ENCODE results near the gene PTPRN2. TPM values are rescaled to one million over a fixed set of nuclear protein-coding genes. Genes with fewer than 3 reads are reported as not detected.

PTPRN2 gene
- total and polyA plus RNA-seq, 3 experiments from 2014 or later, result 0.33 to 1.2 (median 0.42) TPM

DNA sequence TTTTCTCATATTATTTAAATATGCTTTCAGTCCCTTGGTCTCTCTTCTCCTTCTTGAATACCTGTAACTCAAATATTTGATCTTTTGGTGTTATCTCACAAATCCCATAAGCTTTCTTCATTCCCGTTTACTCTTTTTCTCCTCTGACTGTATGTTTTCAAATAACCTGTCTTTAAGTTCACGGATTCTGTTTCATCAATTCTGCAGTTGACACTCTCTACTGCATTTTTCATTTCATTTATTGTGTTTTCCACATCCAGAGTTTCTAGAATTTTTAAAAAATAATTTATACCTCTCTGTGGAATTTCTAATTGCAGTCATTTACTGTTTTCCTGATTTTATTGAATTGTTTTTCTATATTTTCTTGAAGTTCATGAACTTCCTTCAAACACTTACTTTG, 298.4 kb downstream of the PTPRN2 start:
- ChIA-PET CTCF (no interaction called here), POLR2A (no interaction called here)
- no peaks in the 10 kb centered on the region for H3K4me1 Mint-ChIP-seq
- H3K27me3 ChIP-seq (ENCODE audit: insufficient read depth, low read length, poor library complexity, severe bottlenecking), result no peaks in the 10 kb centered on the region
- peaks cover 0 to 1% of the 10 kb centered on the region in 2 donors for H3K27me3 Mint-ChIP-seq
- no peak overlapping the region for H3K27ac ChIP-seq (ENCODE audit: low read depth, low read length)
- no peak for DNase-seq
- no peak overlapping the region for H3K4me3 ChIP-seq (ENCODE audit: low read length)
- no peaks in the 10 kb centered on the region for H3K9me3 ChIP-seq (ENCODE audit: low read length)
- H3K9me3 Mint-ChIP-seq, result peaks cover 13 to 36% (median 22%) of the 10 kb centered on the region in 5 donors
- H3K4me3 Mint-ChIP-seq, result no peak overlapping the region
- no peaks in the 10 kb centered on the region for H3K36me3 ChIP-seq (ENCODE audit: insufficient read depth, low read length)
- no peaks in the 10 kb centered on the region for H3K36me3 Mint-ChIP-seq
- H3K4me1 ChIP-seq (ENCODE audit: insufficient read depth, low read length), result no peaks in the 10 kb centered on the region
- H3K27ac Mint-ChIP-seq, result no peak overlapping the region

DNA sequence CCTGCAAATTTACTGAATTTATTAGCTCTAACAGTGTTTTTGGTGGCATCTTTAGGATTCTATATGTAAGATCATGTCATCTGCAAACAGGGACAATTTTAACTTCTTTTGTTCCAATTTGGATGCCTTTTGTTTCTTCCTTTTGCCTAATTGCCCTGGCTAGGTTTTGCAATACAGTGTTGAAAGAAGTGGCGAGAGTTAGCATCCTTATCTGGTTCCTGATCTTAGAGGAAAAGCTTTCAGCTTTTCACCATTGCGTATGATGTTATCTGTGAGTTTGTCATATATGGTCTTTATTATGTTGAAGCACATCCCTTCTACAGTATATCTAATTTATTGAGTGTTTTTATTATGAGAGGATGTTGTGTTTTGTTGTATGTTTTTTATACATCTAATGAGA, 301.4 kb downstream of the PTPRN2 start:
- H3K4me3 ChIP-seq (ENCODE audit: low read length), result no peak overlapping the region
- Mint-ChIP-seq H3K27me3 (peaks cover 0 to 1% of the 10 kb centered on the region in 2 donors), H3K9me3 (peaks cover 13 to 36% (median 22%) of the 10 kb centered on the region in 5 donors), H3K27ac (no peak overlapping the region), H3K4me1 (no peaks in the 10 kb centered on the region), H3K4me3 (no peak overlapping the region), H3K36me3 (no peaks in the 10 kb centered on the region)
- ChIA-PET CTCF (no interaction called here), POLR2A (no interaction called here)
- no peak for DNase-seq
- H3K36me3 ChIP-seq (ENCODE audit: insufficient read depth, low read length), result no peaks in the 10 kb centered on the region
- H3K27me3 ChIP-seq (ENCODE audit: insufficient read depth, low read length, poor library complexity, severe bottlenecking), result no peaks in the 10 kb centered on the region
- H3K9me3 ChIP-seq (ENCODE audit: low read length), result no peaks in the 10 kb centered on the region
- H3K27ac ChIP-seq (ENCODE audit: low read depth, low read length), result no peak overlapping the region
- H3K4me1 ChIP-seq (ENCODE audit: insufficient read depth, low read length), result no peaks in the 10 kb centered on the region

DNA sequence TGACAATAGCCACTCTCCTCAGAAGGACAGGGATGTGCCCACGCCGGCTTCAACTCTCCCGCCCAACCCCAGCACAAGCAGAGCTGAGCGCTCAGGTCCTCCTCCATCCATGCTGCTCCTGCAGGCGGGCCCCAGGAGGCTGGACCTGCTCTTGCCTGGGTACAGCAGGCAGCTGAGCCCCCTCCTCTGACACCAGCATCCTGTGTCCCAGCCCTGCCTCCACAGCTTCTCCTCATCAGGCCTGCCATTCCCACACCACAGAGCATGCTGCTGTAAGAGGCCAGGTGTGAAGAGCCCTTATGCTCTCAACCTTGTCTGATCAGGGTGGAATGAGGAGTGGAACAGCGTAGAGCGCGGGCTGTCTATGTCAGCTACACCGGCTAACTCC, 302.2 kb downstream of the PTPRN2 start:
- H3K27ac ChIP-seq (ENCODE audit: low read depth, low read length), result no peak overlapping the region
- Mint-ChIP-seq H3K9me3 (peaks cover 13 to 36% (median 18%) of the 10 kb centered on the region in 5 donors), H3K4me3 (no peak overlapping the region), H3K27me3 (peaks cover 0 to 1% of the 10 kb centered on the region in 2 donors), H3K27ac (no peak overlapping the region), H3K4me1 (no peaks in the 10 kb centered on the region), H3K36me3 (no peaks in the 10 kb centered on the region)
- H3K9me3 ChIP-seq (ENCODE audit: low read length), result no peaks in the 10 kb centered on the region
- DNase-seq, result no peak
- no peaks in the 10 kb centered on the region for H3K4me1 ChIP-seq (ENCODE audit: insufficient read depth, low read length)
- H3K36me3 ChIP-seq (ENCODE audit: insufficient read depth, low read length), result no peaks in the 10 kb centered on the region
- CTCF ChIA-PET, result no interaction called here
- no peaks in the 10 kb centered on the region for H3K27me3 ChIP-seq (ENCODE audit: insufficient read depth, low read length, poor library complexity, severe bottlenecking)
- H3K4me3 ChIP-seq (ENCODE audit: low read length), result no peak overlapping the region
- POLR2A ChIA-PET, result no interaction called here

DNA sequence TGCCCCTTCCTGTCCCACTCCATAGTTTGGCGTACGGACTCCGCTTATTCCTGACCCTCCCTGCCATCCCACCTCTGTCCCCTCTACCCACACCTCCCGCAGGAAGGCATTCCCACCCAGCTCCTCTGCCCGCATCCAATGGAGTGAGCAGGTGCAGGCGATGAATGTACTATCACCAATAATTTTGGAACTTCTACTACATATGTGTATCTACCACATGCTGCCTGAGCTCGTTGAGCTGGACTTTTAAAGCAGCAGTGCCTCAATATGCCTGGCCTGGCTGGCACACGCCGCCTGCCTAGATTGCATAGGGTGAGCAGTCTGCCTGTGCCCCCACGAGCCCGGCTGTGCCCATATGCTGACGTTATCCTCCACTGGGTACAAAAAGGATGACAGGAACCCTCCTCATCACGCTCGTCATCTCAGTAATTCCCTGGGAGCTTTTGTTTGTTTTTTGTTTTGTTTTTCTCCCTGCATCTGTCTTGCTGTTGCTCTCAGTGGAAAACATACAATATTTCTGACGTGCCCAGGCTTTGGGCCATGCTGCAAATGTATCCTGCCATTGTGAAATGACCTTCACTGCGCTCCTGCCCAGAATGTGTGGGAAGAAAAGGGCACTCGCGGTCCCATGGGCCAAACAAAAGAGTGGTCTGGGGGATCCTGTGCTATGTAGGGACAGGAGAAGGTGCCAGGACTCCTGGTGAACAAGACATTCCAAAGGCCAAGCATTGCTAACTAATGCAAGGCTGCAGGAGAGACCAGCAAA, 302.8 kb downstream of the PTPRN2 start:
- CTCF ChIA-PET, result no interaction called here
- H3K36me3 ChIP-seq (ENCODE audit: insufficient read depth, low read length), result no peaks in the 10 kb centered on the region
- Mint-ChIP-seq H3K9me3 (peaks cover 13 to 36% (median 18%) of the 10 kb centered on the region in 5 donors), H3K4me1 (no peaks in the 10 kb centered on the region), H3K27ac (no peak overlapping the region), H3K27me3 (peaks cover 0 to 1% of the 10 kb centered on the region in 2 donors), H3K4me3 (no peak overlapping the region), H3K36me3 (no peaks in the 10 kb centered on the region)
- no peaks in the 10 kb centered on the region for H3K4me1 ChIP-seq (ENCODE audit: insufficient read depth, low read length)
- H3K4me3 ChIP-seq (ENCODE audit: low read length), result no peak overlapping the region
- POLR2A ChIA-PET, result no interaction called here
- H3K27me3 ChIP-seq (ENCODE audit: insufficient read depth, low read length, poor library complexity, severe bottlenecking), result no peaks in the 10 kb centered on the region
- no peaks in the 10 kb centered on the region for H3K9me3 ChIP-seq (ENCODE audit: low read length)
- DNase-seq, result no peak
- no peak overlapping the region for H3K27ac ChIP-seq (ENCODE audit: low read depth, low read length)

DNA sequence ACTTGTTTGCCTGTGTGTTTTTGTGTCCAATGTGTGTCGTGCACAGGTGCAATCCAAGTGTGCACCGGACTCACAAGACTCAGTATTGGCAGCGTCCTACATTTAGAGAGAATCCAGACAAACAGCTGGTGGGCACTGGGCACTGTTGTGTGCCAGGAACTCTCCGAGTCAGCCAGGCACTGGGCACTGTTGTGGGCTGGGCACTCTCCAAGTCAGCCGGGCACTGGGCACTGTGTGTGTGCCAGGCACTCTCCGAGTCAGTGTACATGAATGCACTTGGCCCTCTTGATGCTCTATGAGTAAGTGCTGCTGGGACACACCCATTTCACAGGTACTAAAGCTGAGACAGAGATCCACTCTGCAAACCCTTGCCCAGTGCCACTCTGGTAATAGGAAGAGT, 303.5 kb downstream of the PTPRN2 start:
- Histone ChIP-seq H3K4me1 (ENCODE audit: insufficient read depth, low read length) (no peaks in the 10 kb centered on the region), H3K4me3 (ENCODE audit: low read length) (no peak overlapping the region), H3K27ac (ENCODE audit: low read depth, low read length) (no peak overlapping the region), H3K9me3 (ENCODE audit: low read length) (no peaks in the 10 kb centered on the region), H3K36me3 (ENCODE audit: insufficient read depth, low read length) (no peaks in the 10 kb centered on the region), H3K27me3 (ENCODE audit: insufficient read depth, low read length, poor library complexity, severe bottlenecking) (no peaks in the 10 kb centered on the region)
- Mint-ChIP-seq H3K4me1 (no peaks in the 10 kb centered on the region), H3K36me3 (no peaks in the 10 kb centered on the region), H3K9me3 (peaks cover 9 to 30% (median 13%) of the 10 kb centered on the region in 5 donors), H3K4me3 (no peak overlapping the region), H3K27ac (no peak overlapping the region), H3K27me3 (no peaks in the 10 kb centered on the region)
- DNase-seq, result no peak
- POLR2A ChIA-PET, result no interaction called here
- CTCF ChIA-PET, result no interaction called here

DNA sequence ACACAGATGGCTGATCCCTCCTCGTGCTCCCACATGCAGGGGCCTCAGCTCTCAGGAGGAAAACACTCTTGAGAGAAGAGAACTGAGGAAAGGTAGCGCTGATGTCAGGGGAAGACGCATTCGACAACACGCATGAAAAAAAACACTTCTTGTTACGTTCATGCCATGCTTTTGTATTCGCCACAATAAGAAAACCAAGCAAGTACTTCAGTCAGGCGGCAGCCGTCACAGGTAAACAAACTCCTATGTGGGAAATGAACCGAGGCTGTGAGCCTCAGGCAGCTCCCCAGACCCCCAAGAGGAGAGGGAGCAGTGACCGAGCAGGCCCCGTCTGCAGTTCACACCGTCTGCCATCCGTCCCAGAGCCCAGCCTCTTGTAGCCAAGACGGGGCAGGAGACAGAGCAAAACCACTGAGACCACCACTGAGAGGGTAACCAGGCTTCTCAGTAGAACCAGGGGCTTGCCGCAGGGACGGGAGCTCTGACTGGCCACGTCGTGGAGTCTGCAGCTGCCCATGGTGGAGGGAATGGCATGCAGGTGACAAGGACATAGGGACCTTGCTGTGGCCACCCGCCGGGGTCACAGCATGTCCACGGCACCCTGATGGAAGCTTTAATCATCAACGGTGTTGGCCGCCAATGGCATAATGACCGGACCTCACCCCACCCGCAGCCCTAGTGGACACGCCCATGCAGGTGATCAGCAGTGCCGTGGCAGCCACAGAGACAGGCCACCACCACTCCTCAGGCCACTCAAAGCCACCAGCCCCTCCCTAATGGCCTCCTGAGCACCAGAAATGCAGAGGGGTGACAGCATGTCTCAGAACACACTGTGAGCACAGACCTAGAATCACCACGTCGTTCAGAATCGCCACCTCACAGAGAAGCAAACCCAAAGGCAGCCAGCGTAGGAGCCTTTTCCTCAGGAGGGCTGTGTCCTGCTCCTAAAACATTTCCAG, 304.3 kb downstream of the PTPRN2 start:
- no peaks in the 10 kb centered on the region for H3K27me3 ChIP-seq (ENCODE audit: insufficient read depth, low read length, poor library complexity, severe bottlenecking)
- CTCF ChIA-PET, result no interaction called here

DNA sequence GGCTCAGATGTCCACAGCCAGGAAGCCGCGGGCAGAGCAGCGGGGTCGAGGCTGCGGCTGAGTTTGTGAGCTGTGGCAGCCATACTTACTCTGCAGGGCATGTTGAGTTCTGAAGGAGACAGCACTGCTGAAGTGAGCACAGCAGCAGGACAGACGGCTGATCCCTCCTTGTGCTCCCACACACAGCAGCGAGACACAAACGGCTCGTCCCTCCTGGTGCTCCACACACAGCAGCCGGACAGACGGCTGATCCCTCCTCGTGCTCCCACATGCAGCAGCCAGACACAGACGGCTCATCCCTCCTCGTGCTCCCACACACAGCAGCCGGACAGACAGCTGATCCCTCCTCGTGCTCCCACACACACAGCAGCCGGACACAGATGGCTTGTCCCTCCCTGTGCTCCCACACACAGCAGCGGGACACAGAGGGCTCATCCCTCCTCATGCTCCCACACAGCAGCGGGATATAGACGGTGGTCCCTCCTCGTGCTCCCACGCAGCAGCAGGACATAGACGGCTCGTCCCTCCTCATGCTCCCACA, 305.1 kb downstream of the PTPRN2 start:
- no peaks in the 10 kb centered on the region for H3K36me3 Mint-ChIP-seq

More for the DNA sequence above, 304.3 kb downstream of the PTPRN2 start:
- Mint-ChIP-seq H3K27ac (no peak overlapping the region), H3K9me3 (peaks cover 7 to 23% (median 12%) of the 10 kb centered on the region in 5 donors), H3K36me3 (no peaks in the 10 kb centered on the region), H3K4me1 (no peaks in the 10 kb centered on the region), H3K27me3 (peaks cover 0 to 2% of the 10 kb centered on the region in 2 donors), H3K4me3 (no peak overlapping the region)
- no peak overlapping the region for H3K4me3 ChIP-seq (ENCODE audit: low read length)
- no peak overlapping the region for H3K27ac ChIP-seq (ENCODE audit: low read depth, low read length)
- H3K9me3 ChIP-seq (ENCODE audit: low read length), result no peaks in the 10 kb centered on the region
- H3K4me1 ChIP-seq (ENCODE audit: insufficient read depth, low read length), result no peaks in the 10 kb centered on the region
- POLR2A ChIA-PET, result no interaction called here
- DNase-seq, result no peak
- no peaks in the 10 kb centered on the region for H3K36me3 ChIP-seq (ENCODE audit: insufficient read depth, low read length)

DNA sequence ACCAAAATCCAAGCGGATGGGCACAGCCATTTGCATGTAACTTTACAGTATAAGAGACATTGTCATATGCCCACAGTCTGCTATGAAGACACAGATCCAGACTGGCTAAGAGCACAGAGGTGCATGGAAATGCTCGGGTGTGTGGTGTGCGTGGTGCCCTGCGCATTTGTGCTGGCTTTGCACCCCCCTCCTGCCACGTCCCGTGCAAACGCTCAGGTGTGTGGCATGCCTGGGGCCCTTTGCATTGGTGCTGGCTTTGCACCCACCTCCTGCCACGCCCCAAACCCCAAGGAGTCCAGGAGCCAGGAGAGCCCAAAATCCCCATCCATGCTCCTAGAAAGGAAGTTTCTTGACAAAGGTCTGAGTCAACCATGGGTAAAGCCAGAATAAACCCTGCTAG, 306.2 kb downstream of the PTPRN2 start:
- H3K27ac ChIP-seq (ENCODE audit: low read depth, low read length), result no peak overlapping the region
- no peaks in the 10 kb centered on the region for H3K27me3 ChIP-seq (ENCODE audit: insufficient read depth, low read length, poor library complexity, severe bottlenecking)
- H3K27me3 Mint-ChIP-seq, result peaks cover 0 to 2% of the 10 kb centered on the region in 2 donors
- no peaks in the 10 kb centered on the region for H3K36me3 ChIP-seq (ENCODE audit: insufficient read depth, low read length)
- H3K9me3 ChIP-seq (ENCODE audit: low read length), result no peaks in the 10 kb centered on the region
- POLR2A ChIA-PET, result no interaction called here
- H3K4me1 ChIP-seq (ENCODE audit: insufficient read depth, low read length), result no peaks in the 10 kb centered on the region
- no peaks in the 10 kb centered on the region for H3K36me3 Mint-ChIP-seq
- H3K4me1 Mint-ChIP-seq, result no peaks in the 10 kb centered on the region
- CTCF ChIA-PET, result no interaction called here
- H3K9me3 Mint-ChIP-seq, result peaks cover 1 to 6% (median 4%) of the 10 kb centered on the region in 5 donors
- no peak for DNase-seq
- peak overlapping the region in 1 of 7 donors; percentile 9 for H3K4me3 Mint-ChIP-seq
- no peak overlapping the region for H3K4me3 ChIP-seq (ENCODE audit: low read length)
- H3K27ac Mint-ChIP-seq, result no peak overlapping the region

More for the DNA sequence above, 305.1 kb downstream of the PTPRN2 start:
- H3K27me3 Mint-ChIP-seq, result peaks cover 0 to 2% of the 10 kb centered on the region in 2 donors
- H3K9me3 ChIP-seq (ENCODE audit: low read length), result no peaks in the 10 kb centered on the region
- H3K27ac ChIP-seq (ENCODE audit: low read depth, low read length), result no peak overlapping the region
- POLR2A ChIA-PET, result no interaction called here
- no peaks in the 10 kb centered on the region for H3K36me3 ChIP-seq (ENCODE audit: insufficient read depth, low read length)
- H3K27ac Mint-ChIP-seq, result no peak overlapping the region
- H3K4me3 Mint-ChIP-seq, result no peak overlapping the region
- H3K9me3 Mint-ChIP-seq, result peaks cover 5 to 17% (median 11%) of the 10 kb centered on the region in 5 donors
- CTCF ChIA-PET, result no interaction called here
- no peaks in the 10 kb centered on the region for H3K4me1 ChIP-seq (ENCODE audit: insufficient read depth, low read length)
- H3K4me1 Mint-ChIP-seq, result no peaks in the 10 kb centered on the region
- no peak overlapping the region for H3K4me3 ChIP-seq (ENCODE audit: low read length)
- H3K27me3 ChIP-seq (ENCODE audit: insufficient read depth, low read length, poor library complexity, severe bottlenecking), result no peaks in the 10 kb centered on the region
- no peak for DNase-seq

All from CD8-positive, alpha-beta memory T cell (primary cell).